OCI-LY7 (cell line): ENCODE measurements around the gene ANKRD65. TPM values are rescaled to one million over a fixed set of nuclear protein-coding genes. Genes with fewer than 3 reads are reported as not detected.

Experiments
- BruUV-seq: library from RNA; stranded (reverse); fragments of 400-500 nt; replicated peaks from 2 replicates; lab custom pipeline; 2021; lab: Mats Ljungman, UMichigan
- CTCF ChIA-PET: fragments of 300-600 bp; sonication (Branson Sonifier 250); formaldehyde crosslinking; loops from one replicate; lab custom pipeline; 2022; ENCODE audit warnings: antibody characterized with exemption; ENCODE audit not compliant: unreplicated experiment; lab: Charles Lee
- POLR2A ChIA-PET: fragments of 300-600 bp; sonication (Branson Sonifier 250); formaldehyde crosslinking; loops from one replicate; lab custom pipeline; 2022; ENCODE audit warnings: antibody characterized with exemption; lab: Charles Lee
- DNase-seq: peaks from one replicate; pipeline ENCODE4 v3.0.0-alpha.2; 2015; ENCODE audit warnings: low spot score
- H2AFZ ChIP-seq: fragments of 200-600 bp; sonication (generic), shearing (Covaris generic); 2 replicates; pipeline ENCODE4 v1.6.1; 2014; ENCODE audit warnings: mild to moderate bottlenecking, antibody characterized with exemption, low read length, moderate library complexity
- H3K27ac ChIP-seq: fragments of 200-600 bp; sonication (generic); 2 replicates; pipeline ENCODE4 v1.5.1; 2014; ENCODE audit warnings: mixed run types, low read depth, mild to moderate bottlenecking, moderate library complexity, low read length, inconsistent platforms; ENCODE audit not compliant: poor library complexity, severe bottlenecking
- H3K36me3 ChIP-seq: fragments of 200-600 bp; sonication (generic); 2 replicates; pipeline ENCODE4 v1.6.1; 2014; ENCODE audit warnings: mild to moderate bottlenecking, antibody characterized with exemption, low read length, moderate library complexity, mixed read lengths; ENCODE audit not compliant: insufficient read depth
- H3K4me1 ChIP-seq: fragments of 200-600 bp; sonication (generic); 2 replicates; pipeline ENCODE4 v1.5.1; 2014; ENCODE audit warnings: mild to moderate bottlenecking, low read length; ENCODE audit not compliant: insufficient read depth, poor library complexity, severe bottlenecking
- H3K4me2 ChIP-seq: fragments of 200-600 bp; sonication (generic); 2 replicates; pipeline ENCODE4 v1.6.1; 2014; ENCODE audit warnings: mild to moderate bottlenecking, low read length
- H3K4me3 ChIP-seq: fragments of 200-600 bp; sonication (generic); 2 replicates; pipeline ENCODE4 v1.5.1; 2014; ENCODE audit warnings: mild to moderate bottlenecking, low read depth, low read length; ENCODE audit not compliant: poor library complexity, severe bottlenecking
- H3K79me2 ChIP-seq: fragments of 200-600 bp; sonication (generic); 2 replicates; pipeline ENCODE4 v1.6.1; 2016; ENCODE audit warnings: low read depth, mild to moderate bottlenecking, low read length, moderate library complexity, mixed read lengths; ENCODE audit not compliant: insufficient read depth
- H3K9me2 ChIP-seq: fragments of 200-600 bp; sonication (generic); 2 replicates; pipeline ENCODE4 v1.6.1; 2016; ENCODE audit warnings: mild to moderate bottlenecking, low read length, mixed read lengths; ENCODE audit not compliant: insufficient read depth
- H3K9me3 ChIP-seq: fragments of 200-600 bp; sonication (generic); 2 replicates; pipeline ENCODE4 v1.6.1; 2014; ENCODE audit warnings: mild to moderate bottlenecking, mixed run types, low read length, mixed read lengths
- H4K20me1 ChIP-seq: fragments of 200-600 bp; sonication (generic); 2 replicates; pipeline ENCODE4 v1.6.1; 2014; ENCODE audit warnings: mild to moderate bottlenecking, antibody characterized with exemption, low read length, moderate library complexity, mixed read lengths; ENCODE audit not compliant: insufficient read depth
- EZH2phosphoT487 ChIP-seq: fragments of 200-600 bp; sonication (generic); IDR thresholded peaks from 2 replicates; pipeline ENCODE4 v1.6.1; 2018; ENCODE audit warnings: low read depth, borderline replicate concordance, mild to moderate bottlenecking, mixed run types, antibody characterized with exemption, low read length, moderate library complexity, mixed read lengths
- intact Hi-C: fragments of 100-400 bp; cut with micrococcal nuclease; formaldehyde crosslinking; loops from one replicate; pipeline ENCODE4 v1.10.0; 2022; ENCODE audit not compliant: unreplicated experiment
- total RNA-seq, 2 experiments: library from RNA; depleted of rRNA in 1 of 2; stranded (reverse); fragments of >200 nt in 1 of 2; shearing (Covaris generic) in 1 of 2; gene quantifications; 2 replicates each; pipeline ENCODE4 v1.2.3, GENCODE V29; 2014 to 2022
- TF ChIP-seq, protein P1 (sequence below): fragments of 200-600 bp; sonication (generic); conservative IDR thresholded peaks from 2 replicates; pipeline ENCODE4 v1.5.1; 2014; ENCODE audit warnings: mild to moderate bottlenecking, antibody characterized with exemption, low read length, moderate library complexity, mixed read lengths

Gene ANKRD65
- total RNA-seq, 2 experiments from 2014 or later = not detected

- POLR2A ChIA-PET = interaction anchor here (0.8 kb wide), 2 partner anchors 14 to 26 kb away, joined by 3 read pairs; no protein-coding TSS in a partner anchor
Observed at GRCh38 chr1:1391225-1391624, 29.9 kb downstream of the ANKRD65 start.

GRCh38 chr1:1390675-1391074 is 30.4 kb downstream of the ANKRD65 start:
- Histone ChIP-seq H3K9me2 (no peaks in the 10 kb centered on the region), H2AFZ (no peak overlapping the region), H3K9me3 (no peaks in the 10 kb centered on the region), H3K4me3 (no peak overlapping the region), H3K36me3 (peaks cover 99% of the 10 kb centered on the region), H3K4me2 (no peak overlapping the region), H3K4me1 (no peaks in the 10 kb centered on the region), H3K79me2 (peaks cover 9% of the 10 kb centered on the region; the same call in 1 of the 2 replicates), H3K27ac (no peak overlapping the region), H4K20me1 (no peaks in the 10 kb centered on the region)
- TF ChIP-seq, protein P1, sequence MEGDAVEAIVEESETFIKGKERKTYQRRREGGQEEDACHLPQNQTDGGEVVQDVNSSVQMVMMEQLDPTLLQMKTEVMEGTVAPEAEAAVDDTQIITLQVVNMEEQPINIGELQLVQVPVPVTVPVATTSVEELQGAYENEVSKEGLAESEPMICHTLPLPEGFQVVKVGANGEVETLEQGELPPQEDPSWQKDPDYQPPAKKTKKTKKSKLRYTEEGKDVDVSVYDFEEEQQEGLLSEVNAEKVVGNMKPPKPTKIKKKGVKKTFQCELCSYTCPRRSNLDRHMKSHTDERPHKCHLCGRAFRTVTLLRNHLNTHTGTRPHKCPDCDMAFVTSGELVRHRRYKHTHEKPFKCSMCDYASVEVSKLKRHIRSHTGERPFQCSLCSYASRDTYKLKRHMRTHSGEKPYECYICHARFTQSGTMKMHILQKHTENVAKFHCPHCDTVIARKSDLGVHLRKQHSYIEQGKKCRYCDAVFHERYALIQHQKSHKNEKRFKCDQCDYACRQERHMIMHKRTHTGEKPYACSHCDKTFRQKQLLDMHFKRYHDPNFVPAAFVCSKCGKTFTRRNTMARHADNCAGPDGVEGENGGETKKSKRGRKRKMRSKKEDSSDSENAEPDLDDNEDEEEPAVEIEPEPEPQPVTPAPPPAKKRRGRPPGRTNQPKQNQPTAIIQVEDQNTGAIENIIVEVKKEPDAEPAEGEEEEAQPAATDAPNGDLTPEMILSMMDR = no peak
- TF ChIP-seq EZH2phosphoT487 = no peak
- DNase-seq = no peak
- ChIA-PET CTCF (no interaction called here), POLR2A (interaction anchor here (0.8 kb wide), 1 partner anchor 25 kb away, joined by 3 read pairs; no protein-coding TSS in a partner anchor)
- no TSS peak for BruUV-seq
- intact Hi-C loops = no loop called here

More at GRCh38 chr1:1391225-1391624, 29.9 kb downstream of the ANKRD65 start:
- Histone ChIP-seq H4K20me1 (no peaks in the 10 kb centered on the region), H3K9me3 (no peaks in the 10 kb centered on the region), H3K4me1 (no peaks in the 10 kb centered on the region), H3K27ac (no peak overlapping the region), H3K4me2 (no peak overlapping the region), H3K36me3 (peaks cover 96% of the 10 kb centered on the region), H3K9me2 (no peaks in the 10 kb centered on the region), H3K4me3 (no peak overlapping the region), H2AFZ (no peak overlapping the region), H3K79me2 (peaks cover 9% of the 10 kb centered on the region; the same call in 1 of the 2 replicates)
- TF ChIP-seq, protein P1 = no peak
- no peak for TF ChIP-seq EZH2phosphoT487
- BruUV-seq = TSS peak; percentile 30
- CTCF ChIA-PET = no interaction called here
- DNase-seq = no peak
- intact Hi-C loops = no loop called here

DNA sequence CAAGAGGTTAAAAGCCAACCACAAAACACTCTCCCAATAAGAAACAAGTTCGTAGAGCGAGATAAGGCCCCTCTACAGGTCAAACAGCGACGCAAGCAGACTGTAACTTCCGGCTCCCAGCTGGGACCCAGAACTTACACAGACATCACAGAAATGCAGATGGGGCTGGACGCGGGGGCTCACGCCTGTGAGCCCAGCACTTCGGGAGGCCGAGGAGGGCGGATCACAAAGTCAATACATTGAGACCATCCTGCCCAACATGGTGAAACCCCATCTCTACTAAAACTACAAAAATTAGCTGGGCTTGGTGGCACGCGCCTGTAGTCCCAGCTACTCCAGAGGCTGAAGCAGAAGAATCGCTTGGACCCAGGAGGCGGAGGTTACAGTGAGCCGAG is 33.0 kb downstream of the ANKRD65 start:
- POLR2A ChIA-PET = interaction anchor here (0.6 kb wide), 1 partner anchor 10 kb away, joined by 4 read pairs; no protein-coding TSS in a partner anchor
- Histone ChIP-seq H3K27ac (no peak overlapping the region), H3K79me2 (no peaks in the 10 kb centered on the region), H3K4me2 (no peak overlapping the region), H3K4me1 (no peaks in the 10 kb centered on the region), H3K36me3 (peaks cover 91% of the 10 kb centered on the region), H4K20me1 (no peaks in the 10 kb centered on the region), H3K9me2 (no peaks in the 10 kb centered on the region), H3K4me3 (no peak overlapping the region), H2AFZ (no peak overlapping the region), H3K9me3 (no peaks in the 10 kb centered on the region)
- intact Hi-C loops = no loop called here
- no peak for DNase-seq
- BruUV-seq = no TSS peak
- CTCF ChIA-PET = no interaction called here
- TF ChIP-seq, protein P1 = no peak
